Thyroid gland (tissue), 4 donors: ENCODE data around the gene TXNL4A.

Source experiments
- POLR2A ChIP-seq, 2 donors: fragments of 450-650 bp; IDR thresholded peaks; one replicate each; pipeline ENCODE4 v1.6.1; 2017; ENCODE audit warnings: antibody characterized with exemption in 2 of 2, mild to moderate bottlenecking in 2 of 2, moderate library complexity in 1 of 2
- TF ChIP-seq, protein P1 (sequence below), 6 experiments: fragments of 200-600 bp in 3 of 6; fragments of 450-650 bp in 3 of 6; sonication (generic) in 3 of 6; IDR thresholded peaks; one replicate each; pipeline ENCODE4 v1.5.1; 2016 to 2019; ENCODE audit warnings: antibody characterized with exemption in 6 of 6, mild to moderate bottlenecking in 2 of 6, inconsistent platforms in 1 of 6, moderate library complexity in 1 of 6

DNA sequence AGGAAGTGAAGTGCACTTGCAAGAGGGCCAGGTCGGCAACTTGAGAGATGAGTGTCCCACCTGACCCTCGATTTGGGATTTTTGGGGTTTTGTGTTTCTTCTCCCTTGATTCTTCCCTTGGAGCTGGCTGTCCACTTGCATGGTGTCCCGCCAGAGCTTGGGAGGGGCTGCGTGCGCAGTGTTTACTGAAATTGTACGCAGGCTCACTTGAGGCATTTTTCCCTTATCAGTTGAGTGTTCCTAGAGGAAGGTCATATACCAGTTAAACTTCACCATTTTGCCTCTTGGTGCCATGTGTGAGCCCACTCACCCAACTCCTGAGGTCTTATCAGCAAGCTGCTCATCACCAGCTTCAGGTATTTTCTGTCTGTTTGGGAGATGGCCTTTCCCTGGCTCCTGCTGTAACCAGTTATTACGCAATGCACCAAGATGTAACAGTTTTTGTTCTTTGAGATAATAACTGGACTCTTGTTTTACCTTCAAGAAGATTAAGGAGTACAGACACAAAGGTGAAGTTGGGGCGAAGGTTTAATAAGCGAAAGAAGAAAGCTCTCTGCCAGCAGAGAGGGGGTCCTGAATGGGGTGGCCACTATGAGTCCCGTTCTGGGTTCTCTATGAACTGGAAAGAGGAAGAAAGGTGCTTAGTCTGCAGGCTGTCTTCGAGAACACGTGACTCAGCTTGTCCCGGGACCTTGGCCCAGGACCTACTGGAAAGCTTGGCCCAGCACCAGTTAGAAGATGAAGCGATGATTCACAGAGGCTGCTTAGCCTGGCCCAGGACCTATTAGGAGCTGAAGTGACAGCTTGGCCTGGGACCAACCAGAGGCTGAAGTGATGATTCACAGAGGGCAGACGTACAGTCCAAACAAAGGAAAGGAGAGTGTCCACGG is 21.5 kb upstream of the TXNL4A start:
- TF ChIP-seq, protein P1, sequence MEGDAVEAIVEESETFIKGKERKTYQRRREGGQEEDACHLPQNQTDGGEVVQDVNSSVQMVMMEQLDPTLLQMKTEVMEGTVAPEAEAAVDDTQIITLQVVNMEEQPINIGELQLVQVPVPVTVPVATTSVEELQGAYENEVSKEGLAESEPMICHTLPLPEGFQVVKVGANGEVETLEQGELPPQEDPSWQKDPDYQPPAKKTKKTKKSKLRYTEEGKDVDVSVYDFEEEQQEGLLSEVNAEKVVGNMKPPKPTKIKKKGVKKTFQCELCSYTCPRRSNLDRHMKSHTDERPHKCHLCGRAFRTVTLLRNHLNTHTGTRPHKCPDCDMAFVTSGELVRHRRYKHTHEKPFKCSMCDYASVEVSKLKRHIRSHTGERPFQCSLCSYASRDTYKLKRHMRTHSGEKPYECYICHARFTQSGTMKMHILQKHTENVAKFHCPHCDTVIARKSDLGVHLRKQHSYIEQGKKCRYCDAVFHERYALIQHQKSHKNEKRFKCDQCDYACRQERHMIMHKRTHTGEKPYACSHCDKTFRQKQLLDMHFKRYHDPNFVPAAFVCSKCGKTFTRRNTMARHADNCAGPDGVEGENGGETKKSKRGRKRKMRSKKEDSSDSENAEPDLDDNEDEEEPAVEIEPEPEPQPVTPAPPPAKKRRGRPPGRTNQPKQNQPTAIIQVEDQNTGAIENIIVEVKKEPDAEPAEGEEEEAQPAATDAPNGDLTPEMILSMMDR (IDR thresholded peaks at IDR 0.05), result no peak
- no peak for TF ChIP-seq POLR2A (IDR thresholded peaks at IDR 0.05)
